ENCODE data around the gene MPG.

Gene MPG

DNA sequence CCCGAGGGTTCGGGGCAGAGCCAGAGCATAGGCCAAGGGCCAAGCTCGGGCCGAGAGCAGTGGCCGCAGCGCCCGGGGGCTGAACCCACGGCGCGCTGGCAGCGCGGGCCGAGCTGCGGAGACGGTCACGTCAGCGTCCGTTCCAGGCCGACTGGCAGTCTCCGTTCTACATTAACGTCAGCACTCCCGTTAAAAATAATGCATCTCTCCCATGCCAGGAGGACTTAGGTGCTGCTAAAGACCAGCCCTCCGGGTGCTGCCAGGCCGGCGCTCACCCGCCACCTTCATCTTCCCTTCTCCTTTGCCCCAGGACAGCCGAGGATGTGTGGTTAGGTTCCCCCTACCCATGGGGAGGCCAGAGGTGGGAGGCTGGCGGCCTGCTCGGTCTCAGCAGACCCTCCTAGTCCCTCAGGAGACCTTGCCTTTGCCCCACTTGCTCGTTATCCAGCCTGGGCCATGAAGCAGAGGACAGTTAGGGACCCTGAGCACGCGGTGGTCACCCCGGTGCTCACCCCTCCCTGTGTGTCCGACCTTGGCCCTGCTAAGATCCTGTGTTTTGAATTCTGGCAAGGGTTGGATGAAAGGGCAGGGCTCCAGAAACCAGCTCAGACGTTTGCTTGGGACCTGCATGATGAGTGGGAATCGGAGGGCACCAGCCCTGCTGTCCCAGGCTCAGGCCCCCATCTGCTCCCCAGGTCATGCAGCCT, 572 bp downstream of the MPG start:
- Histone ChIP-seq H3K9me3 (ENCODE audit: insufficient read depth, low read length, severe bottlenecking) (no peaks in the 10 kb centered on the region), H3K4me1 (ENCODE audit: insufficient read depth, low read length) (peaks cover 39% of the 10 kb centered on the region), H3K4me3 (ENCODE audit: low read depth in 1 of 2, low read length in 2 of 2) (peak overlapping the region; percentile 40 to 89; a peak in 3 of 4 replicates), H3K27me3 (ENCODE audit: insufficient read depth, low read length, poor library complexity) (no peaks in the 10 kb centered on the region), H3K27ac (ENCODE audit: low read length) (peak overlapping the region; percentile 72), H3K79me2 (ENCODE audit: insufficient read depth, low read length) (peaks cover 9% of the 10 kb centered on the region; the same call in 1 of the 2 replicates), H3K9ac (ENCODE audit: low read depth, low read length) (peak overlapping the region; percentile 84), H4K20me1 (ENCODE audit: insufficient read depth, low read length) (peaks cover 9% of the 10 kb centered on the region), H3K36me3 (ENCODE audit: insufficient read depth, low read length) (peaks cover 13% of the 10 kb centered on the region; the same call in 1 of the 2 replicates), H3K4me2 (ENCODE audit: insufficient read depth, low read length) (peak overlapping the region; percentile 96), H2AFZ (ENCODE audit: low read depth, low read length) (peak overlapping the region; percentile 82)
- no peak for TF ChIP-seq EZH2 (IDR thresholded peaks at IDR 0.05; ENCODE audit: borderline replicate concordance, low read depth, low read length, severe bottlenecking)
- no peak for TF ChIP-seq CTCF (IDR thresholded peaks at IDR 0.05; ENCODE audit: borderline replicate concordance, extremely low read depth, low read length, poor library complexity, severe bottlenecking)
- ATAC-seq (ENCODE audit: insufficient read depth, low read depth) (no peak), DNase-seq (peak; percentile 16)

- Histone ChIP-seq H3K4me1 (ENCODE audit: insufficient read depth, low read length) (peaks cover 43% of the 10 kb centered on the region), H3K4me3 (ENCODE audit: low read depth in 1 of 2, low read length in 2 of 2) (peak overlapping the region in 1 of 2 experiments; percentile 89; a peak in 2 of 4 replicates), H3K27me3 (ENCODE audit: insufficient read depth, low read length, poor library complexity) (no peaks in the 10 kb centered on the region), H4K20me1 (ENCODE audit: insufficient read depth, low read length) (peaks cover 13% of the 10 kb centered on the region), H3K9me3 (ENCODE audit: insufficient read depth, low read length, severe bottlenecking) (no peaks in the 10 kb centered on the region), H2AFZ (ENCODE audit: low read depth, low read length) (no peak overlapping the region), H3K4me2 (ENCODE audit: insufficient read depth, low read length) (peak overlapping the region; percentile 96), H3K27ac (ENCODE audit: low read length) (0 out of 2 replicates have a peak overlapping the region, but pooled peaks have one; percentile 72), H3K36me3 (ENCODE audit: insufficient read depth, low read length) (peaks cover 21% of the 10 kb centered on the region), H3K9ac (ENCODE audit: low read depth, low read length) (peak overlapping the region; percentile 84), H3K79me2 (ENCODE audit: insufficient read depth, low read length) (peaks cover 9% of the 10 kb centered on the region; the same call in 1 of the 2 replicates)
- DNase-seq: no peak
- no peak for ATAC-seq (ENCODE audit: insufficient read depth, low read depth)
- TF ChIP-seq EZH2 (IDR thresholded peaks at IDR 0.05; ENCODE audit: borderline replicate concordance, low read depth, low read length, severe bottlenecking) (no peak), CTCF (IDR thresholded peaks at IDR 0.05; ENCODE audit: borderline replicate concordance, extremely low read depth, low read length, poor library complexity, severe bottlenecking) (no peak)
Observed at GRCh38 chr16:79151-80054, 1.4 kb downstream of the MPG start.

- Histone ChIP-seq H2AFZ (ENCODE audit: low read depth, low read length) (no peak overlapping the region), H3K79me2 (ENCODE audit: insufficient read depth, low read length) (peaks cover 10% of the 10 kb centered on the region; the same call in 1 of the 2 replicates), H3K27ac (ENCODE audit: low read length) (no peak overlapping the region), H4K20me1 (ENCODE audit: insufficient read depth, low read length) (peaks cover 34% of the 10 kb centered on the region), H3K9me3 (ENCODE audit: insufficient read depth, low read length, severe bottlenecking) (no peaks in the 10 kb centered on the region), H3K4me2 (ENCODE audit: insufficient read depth, low read length) (no peak overlapping the region), H3K27me3 (ENCODE audit: insufficient read depth, low read length, poor library complexity) (no peaks in the 10 kb centered on the region), H3K9ac (ENCODE audit: low read depth, low read length) (no peak overlapping the region), H3K36me3 (ENCODE audit: insufficient read depth, low read length) (peaks cover 55% of the 10 kb centered on the region), H3K4me1 (ENCODE audit: insufficient read depth, low read length) (peaks cover 18% of the 10 kb centered on the region), H3K4me3 (ENCODE audit: low read depth in 1 of 2, low read length in 2 of 2) (no peak overlapping the region)
- no peak for DNase-seq
- ATAC-seq (ENCODE audit: insufficient read depth, low read depth): no peak
- no peak for TF ChIP-seq CTCF (IDR thresholded peaks at IDR 0.05; ENCODE audit: borderline replicate concordance, extremely low read depth, low read length, poor library complexity, severe bottlenecking)
- no peak for TF ChIP-seq EZH2 (IDR thresholded peaks at IDR 0.05; ENCODE audit: borderline replicate concordance, low read depth, low read length, severe bottlenecking)
Observed at GRCh38 chr16:83060-83603, 5.1 kb downstream of the MPG start.
